Fibroblast of skin of back (primary cell): Measurements from ENCODE around the gene SMIM28. TPM values are rescaled to one million over a fixed set of nuclear protein-coding genes. Genes with fewer than 3 reads are reported as not detected.
"Not testable (repeated sequence)": the region's sequence is repeated elsewhere in the genome, so short reads cannot be mapped to it uniquely, and the experiment has no call there.

Experiments
- DNase-seq: peaks from one replicate; pipeline ENCODE4 v3.0.0-alpha.2; 2013
- polyA plus RNA-seq, 2 experiments: library from polyadenylated mRNA; unstranded; fragments of 120-200 nt; gene quantifications; one replicate each; pipeline ENCODE4 v1.2.1, GENCODE V29; 2013; ENCODE audit not compliant: insufficient read length in 2 of 2

Gene SMIM28
- polyA plus RNA-seq (2013, experiment 1 of 2; ENCODE audit: insufficient read length), result not detected
- not detected for polyA plus RNA-seq (2013, experiment 2 of 2; ENCODE audit: insufficient read length)

GRCh38 chr6:138377844-138378243, at the start of gene SMIM28:
Gene SMIM28 (plus strand): TSS chr6:138377905. CDS start chr6:138378073, 168 bp downstream.
- DNase-seq, result no peak

- no peak for DNase-seq
Measured at GRCh38 chr6:138328210-138328609, 49.5 kb upstream of the SMIM28 start.

GRCh38 chr6:138330763-138331162, 46.9 kb upstream of the SMIM28 start:
- DNase-seq, result no peak

GRCh38 chr6:138331444-138331843, 46.3 kb upstream of the SMIM28 start:
- no peak for DNase-seq

GRCh38 chr6:138331984-138332383, 45.7 kb upstream of the SMIM28 start:
- DNase-seq, result no peak

- no peak for DNase-seq
Measured at GRCh38 chr6:138334000-138334399, 43.7 kb upstream of the SMIM28 start.

- no peak for DNase-seq
Measured at GRCh38 chr6:138334963-138335362, 42.7 kb upstream of the SMIM28 start.

GRCh38 chr6:138336221-138336620, 41.5 kb upstream of the SMIM28 start:
- DNase-seq, result no peak

- no peak for DNase-seq
Measured at GRCh38 chr6:138337076-138337475, 40.6 kb upstream of the SMIM28 start.

GRCh38 chr6:138339024-138339423, 38.7 kb upstream of the SMIM28 start:
- no peak for DNase-seq

GRCh38 chr6:138341176-138341575, 36.5 kb upstream of the SMIM28 start:
- no peak for DNase-seq

- no peak for DNase-seq
Measured at GRCh38 chr6:138343112-138343511, 34.6 kb upstream of the SMIM28 start.

GRCh38 chr6:138345565-138346285, 32.0 kb upstream of the SMIM28 start:
- DNase-seq, result no peak

GRCh38 chr6:138346302-138347195, 31.2 kb upstream of the SMIM28 start:
- DNase-seq, result peak; percentile 70

- DNase-seq, result no peak
Measured at GRCh38 chr6:138347864-138348263, 29.8 kb upstream of the SMIM28 start.

- DNase-seq, result peak; percentile 36
Measured at GRCh38 chr6:138349891-138350290, 27.8 kb upstream of the SMIM28 start.

GRCh38 chr6:138357928-138358327, 19.8 kb upstream of the SMIM28 start:
- DNase-seq, result no peak

GRCh38 chr6:138368684-138369083, 9.0 kb upstream of the SMIM28 start:
- not testable (repeated sequence) for DNase-seq

- no peak for DNase-seq
Measured at GRCh38 chr6:138370631-138371451, 6.9 kb upstream of the SMIM28 start.

GRCh38 chr6:138371452-138371711, 6.3 kb upstream of the SMIM28 start:
- DNase-seq, result no peak

- peak; percentile 20 for DNase-seq
Measured at GRCh38 chr6:138371720-138372119, 6.0 kb upstream of the SMIM28 start.

GRCh38 chr6:138372711-138373463, 4.8 kb upstream of the SMIM28 start:
- DNase-seq, result no peak
